Vagina (tissue), 2 donors: ENCODE data around the gene COBL. TPM values are rescaled to one million over a fixed set of nuclear protein-coding genes. Genes with fewer than 3 reads are reported as not detected.
A peak's percentile ranks its signal among the peaks of the same experiment; 100 is the strongest.

Experiments used
- DNase-seq, 2 donors: peaks; one replicate each; pipeline ENCODE4 v3.0.0-alpha.2; 2017; ENCODE audit errors: extremely low spot score in 2 of 2
- H3K27ac ChIP-seq: fragments of 200-600 bp; sonication (generic); one replicate; pipeline ENCODE4 v1.5.1; 2019
- H3K27me3 ChIP-seq: fragments of 200-600 bp; sonication (generic); one replicate; pipeline ENCODE4 v1.5.1; 2019
- H3K36me3 ChIP-seq, 2 donors: fragments of 200-600 bp; sonication (generic); one replicate each; pipeline ENCODE4 v1.5.1; 2017 to 2019
- H3K4me1 ChIP-seq: fragments of 200-600 bp; sonication (generic); one replicate; pipeline ENCODE4 v1.5.1; 2019
- H3K4me3 ChIP-seq, 2 donors: fragments of 200-600 bp; sonication (generic); 1 replicate in 1 of 2; 2 replicates in 1 of 2; pipeline ENCODE4 v1.5.1; 2016 to 2019
- H3K9me3 ChIP-seq: fragments of 200-600 bp; sonication (generic); one replicate; pipeline ENCODE4 v1.5.1; 2019
- POLR2A ChIP-seq, 2 donors: fragments of 450-650 bp; IDR thresholded peaks; one replicate each; pipeline ENCODE4 v1.6.1; 2017; ENCODE audit warnings: antibody characterized with exemption in 2 of 2, mild to moderate bottlenecking in 2 of 2, moderate library complexity in 2 of 2
- POLR2AphosphoS5 ChIP-seq, 2 donors: sonication (generic); formaldehyde crosslinking; IDR thresholded peaks; one replicate each; pipeline ENCODE4 v1.9.0; 2017; ENCODE audit warnings: antibody characterized with exemption in 2 of 2, mild to moderate bottlenecking in 2 of 2, low read depth in 1 of 2; ENCODE audit not compliant: insufficient read depth in 1 of 2
- intact Hi-C: fragments of 100-400 bp; cut with DNase I; formaldehyde crosslinking; loops from one replicate; pipeline ENCODE4 v1.15.1; 2023
- total RNA-seq: library from RNA; depleted of rRNA; stranded (reverse); fragments of >200 nt; gene quantifications from one replicate; pipeline ENCODE4 v1.2.3, GENCODE V29; 2016
- TF ChIP-seq, protein P1 (sequence below), 3 experiments: fragments of 450-650 bp in 2 of 3; fragments of 200-600 bp in 1 of 3; sonication (generic) in 1 of 3; IDR thresholded peaks; one replicate each; pipeline ENCODE4 v1.5.1; 2017 to 2019; ENCODE audit warnings: antibody characterized with exemption in 3 of 3, mild to moderate bottlenecking in 2 of 3, moderate library complexity in 2 of 3

The COBL gene
- total RNA-seq, 1 donor from 2014 or later, result 9.3 TPM

DNA sequence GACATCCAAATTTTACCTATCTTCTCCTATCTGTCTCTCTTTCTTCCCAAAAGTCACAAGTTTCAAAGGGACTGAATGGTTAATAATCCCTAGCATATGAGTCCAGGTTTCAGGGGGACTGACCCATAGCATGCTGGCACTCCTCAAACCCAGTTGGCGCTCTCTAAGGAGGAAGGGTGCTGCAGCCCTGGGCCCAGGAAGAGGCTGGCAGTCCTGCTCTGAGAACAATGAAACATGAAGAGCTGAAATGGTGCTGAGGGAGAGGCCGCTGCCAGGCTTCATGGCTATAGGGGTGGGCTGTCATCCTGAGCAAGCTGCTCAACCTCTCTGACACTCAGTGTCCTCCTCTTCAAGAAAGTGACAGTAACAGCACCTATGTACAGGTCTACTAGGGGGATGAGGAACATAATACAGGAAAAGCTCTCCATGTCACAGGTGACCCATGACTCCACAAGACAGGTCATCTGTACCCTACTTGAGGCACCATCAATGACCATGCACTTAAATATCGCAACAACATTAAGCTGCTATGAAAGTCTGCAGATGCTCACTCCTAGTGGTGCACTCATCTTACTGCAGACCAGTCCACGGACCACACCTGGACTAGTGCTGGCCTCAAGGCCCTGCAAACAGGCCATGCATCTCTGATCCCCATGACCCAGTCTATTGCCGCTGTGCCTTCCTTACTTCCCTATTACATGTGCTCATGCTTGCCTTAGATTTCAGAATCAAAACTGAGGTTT, 17.0 kb downstream of the COBL start:
- Histone ChIP-seq H3K27ac (no peak overlapping the region), H3K4me3 (no peak overlapping the region), H3K36me3 (no peaks in the 10 kb centered on the region), H3K9me3 (no peaks in the 10 kb centered on the region), H3K27me3 (no peaks in the 10 kb centered on the region), H3K4me1 (no peaks in the 10 kb centered on the region)
- TF ChIP-seq, protein P1, sequence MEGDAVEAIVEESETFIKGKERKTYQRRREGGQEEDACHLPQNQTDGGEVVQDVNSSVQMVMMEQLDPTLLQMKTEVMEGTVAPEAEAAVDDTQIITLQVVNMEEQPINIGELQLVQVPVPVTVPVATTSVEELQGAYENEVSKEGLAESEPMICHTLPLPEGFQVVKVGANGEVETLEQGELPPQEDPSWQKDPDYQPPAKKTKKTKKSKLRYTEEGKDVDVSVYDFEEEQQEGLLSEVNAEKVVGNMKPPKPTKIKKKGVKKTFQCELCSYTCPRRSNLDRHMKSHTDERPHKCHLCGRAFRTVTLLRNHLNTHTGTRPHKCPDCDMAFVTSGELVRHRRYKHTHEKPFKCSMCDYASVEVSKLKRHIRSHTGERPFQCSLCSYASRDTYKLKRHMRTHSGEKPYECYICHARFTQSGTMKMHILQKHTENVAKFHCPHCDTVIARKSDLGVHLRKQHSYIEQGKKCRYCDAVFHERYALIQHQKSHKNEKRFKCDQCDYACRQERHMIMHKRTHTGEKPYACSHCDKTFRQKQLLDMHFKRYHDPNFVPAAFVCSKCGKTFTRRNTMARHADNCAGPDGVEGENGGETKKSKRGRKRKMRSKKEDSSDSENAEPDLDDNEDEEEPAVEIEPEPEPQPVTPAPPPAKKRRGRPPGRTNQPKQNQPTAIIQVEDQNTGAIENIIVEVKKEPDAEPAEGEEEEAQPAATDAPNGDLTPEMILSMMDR (IDR thresholded peaks at IDR 0.05), result no peak
- intact Hi-C loops, result no loop called here
- DNase-seq, result no peak

DNA sequence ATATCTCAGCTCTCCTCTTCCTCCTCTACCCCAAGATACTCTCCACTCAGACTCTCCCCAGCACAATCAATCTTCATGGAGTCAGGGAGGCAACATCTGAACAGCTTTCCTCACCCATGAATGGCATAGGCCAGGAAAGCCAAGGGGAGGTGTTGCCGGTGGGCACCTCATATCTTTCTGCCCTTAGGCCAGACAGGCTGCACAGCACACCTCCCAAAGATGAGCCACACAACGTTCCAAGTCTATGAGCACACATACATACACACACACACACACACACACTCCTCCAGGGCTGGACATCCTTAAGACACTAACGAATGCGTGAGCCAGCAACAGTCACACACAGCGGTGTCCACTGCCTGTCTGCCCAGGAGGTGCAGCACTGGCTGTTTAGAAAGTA, 17.7 kb downstream of the COBL start:
- Histone ChIP-seq H3K4me1 (no peaks in the 10 kb centered on the region), H3K27me3 (no peaks in the 10 kb centered on the region), H3K36me3 (no peaks in the 10 kb centered on the region), H3K27ac (no peak overlapping the region), H3K9me3 (no peaks in the 10 kb centered on the region), H3K4me3 (no peak overlapping the region)
- no peak for TF ChIP-seq POLR2AphosphoS5 (IDR thresholded peaks at IDR 0.05; ENCODE audit: insufficient read depth in 1 of 2, low read depth in 1 of 2)
- TF ChIP-seq POLR2A (IDR thresholded peaks at IDR 0.05), result no peak
- TF ChIP-seq, protein P1 (IDR thresholded peaks at IDR 0.05), result no peak
- intact Hi-C loops, result no loop called here
- peak in 1 of 2 donors; percentile 74 for DNase-seq

DNA sequence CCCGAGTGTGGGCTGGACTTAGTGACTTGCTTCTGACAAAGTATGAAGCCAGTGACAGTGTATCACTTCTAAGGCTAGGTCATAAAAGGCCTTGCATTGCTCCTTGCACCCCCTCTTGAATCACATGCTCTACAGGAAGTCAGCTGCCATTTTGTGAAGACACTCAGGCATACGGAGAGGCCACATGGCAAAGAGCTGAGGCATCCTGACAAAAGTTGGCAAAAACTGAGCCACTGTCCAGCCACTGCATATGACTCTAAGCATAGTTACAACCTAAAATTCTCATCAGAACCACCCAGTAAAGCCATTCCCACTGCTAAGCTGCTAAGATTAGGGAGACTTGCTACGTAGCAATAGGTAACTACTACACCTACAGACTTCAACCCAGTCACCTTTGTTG, 18.6 kb downstream of the COBL start:
- TF ChIP-seq POLR2A (IDR thresholded peaks at IDR 0.05) (no peak), POLR2AphosphoS5 (IDR thresholded peaks at IDR 0.05; ENCODE audit: insufficient read depth in 1 of 2, low read depth in 1 of 2) (no peak)
- TF ChIP-seq, protein P1 (IDR thresholded peaks at IDR 0.05), result no peak
- Histone ChIP-seq H3K9me3 (no peaks in the 10 kb centered on the region), H3K36me3 (no peaks in the 10 kb centered on the region), H3K4me1 (no peaks in the 10 kb centered on the region), H3K27me3 (no peaks in the 10 kb centered on the region), H3K4me3 (no peak overlapping the region), H3K27ac (no peak overlapping the region)
- intact Hi-C loops, result no loop called here
- DNase-seq, result peak in 1 of 2 donors; percentile 55

DNA sequence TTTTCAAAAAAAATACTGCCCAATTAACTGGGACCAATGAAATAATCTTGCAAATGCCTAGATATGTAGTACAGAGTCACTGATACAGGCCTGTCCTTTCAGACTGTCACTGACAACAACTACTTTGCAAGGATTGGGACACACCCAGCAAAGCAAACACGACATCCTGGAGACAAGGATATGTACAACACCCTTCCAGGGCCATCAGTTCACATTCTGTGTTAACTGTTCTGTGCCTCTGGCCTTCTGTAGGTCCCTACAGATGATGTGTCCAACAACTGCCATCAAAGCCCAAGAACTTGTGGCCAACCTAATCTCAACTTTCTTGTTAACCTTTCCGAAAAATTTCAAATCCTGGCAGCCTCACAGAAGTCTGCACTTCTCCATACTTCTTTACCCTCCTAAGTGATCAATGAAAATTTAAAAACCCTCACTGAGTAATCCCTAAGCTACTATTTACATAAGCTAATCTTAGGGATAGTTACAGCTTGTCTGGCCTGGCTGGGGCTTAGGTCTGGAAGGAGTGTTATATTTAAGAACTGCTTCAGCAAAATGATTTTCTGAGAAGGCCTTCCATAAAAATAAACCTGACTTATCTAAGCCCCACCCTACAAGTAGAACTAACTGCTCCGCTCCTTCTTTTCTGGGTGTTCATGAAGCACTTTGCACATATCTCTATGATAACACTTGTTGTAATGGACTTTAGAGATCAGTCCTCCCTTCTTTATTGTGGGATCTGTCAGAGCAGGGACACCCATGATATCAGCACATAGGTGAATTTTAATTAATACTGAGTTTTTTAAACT, 21.0 kb downstream of the COBL start:
- peak in 1 of 2 donors; percentile 46 for DNase-seq
- TF ChIP-seq POLR2A (IDR thresholded peaks at IDR 0.05) (no peak), POLR2AphosphoS5 (IDR thresholded peaks at IDR 0.05; ENCODE audit: insufficient read depth in 1 of 2, low read depth in 1 of 2) (no peak)
- TF ChIP-seq, protein P1 (IDR thresholded peaks at IDR 0.05), result no peak
- no peak overlapping the region for H3K27ac ChIP-seq
- intact Hi-C loops, result no loop called here
- no peaks in the 10 kb centered on the region for H3K27me3 ChIP-seq
- no peak overlapping the region for H3K4me3 ChIP-seq
- H3K4me1 ChIP-seq, result no peaks in the 10 kb centered on the region
- no peaks in the 10 kb centered on the region for H3K9me3 ChIP-seq
- H3K36me3 ChIP-seq, result no peaks in the 10 kb centered on the region

DNA sequence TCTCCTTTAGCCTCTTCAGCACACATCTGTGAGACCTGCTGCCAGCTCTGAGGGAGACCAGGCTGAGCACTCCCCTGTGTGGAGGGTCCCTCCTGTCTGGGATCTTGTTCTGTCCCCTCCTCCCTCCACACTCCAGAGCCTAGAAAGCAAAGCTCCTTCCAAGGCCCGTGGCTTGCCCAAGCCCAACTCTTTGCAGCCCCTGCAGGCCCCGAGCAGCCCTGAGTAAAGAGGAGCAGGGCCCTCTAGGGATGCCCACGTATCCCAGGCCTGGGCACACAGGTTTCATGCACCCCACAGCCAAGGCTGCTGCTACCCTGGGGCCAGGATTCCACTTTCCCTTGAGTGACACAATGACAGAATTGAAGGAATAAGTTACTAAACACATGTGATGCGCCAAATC, 24.0 kb downstream of the COBL start:
- no peaks in the 10 kb centered on the region for H3K27me3 ChIP-seq
- no peaks in the 10 kb centered on the region for H3K36me3 ChIP-seq
- no peak overlapping the region for H3K4me3 ChIP-seq
- DNase-seq, result peak in 1 of 2 donors; percentile 55
- intact Hi-C loops, result no loop called here
- H3K4me1 ChIP-seq, result no peaks in the 10 kb centered on the region
- TF ChIP-seq POLR2AphosphoS5 (IDR thresholded peaks at IDR 0.05; ENCODE audit: insufficient read depth in 1 of 2, low read depth in 1 of 2) (no peak), POLR2A (IDR thresholded peaks at IDR 0.05) (no peak)
- TF ChIP-seq, protein P1 (IDR thresholded peaks at IDR 0.05), result no peak
- no peaks in the 10 kb centered on the region for H3K9me3 ChIP-seq
- H3K27ac ChIP-seq, result no peak overlapping the region
